ENCODE measurements around the gene POLA2. TPM values are rescaled to one million over a fixed set of nuclear protein-coding genes. Genes with fewer than 3 reads are reported as not detected.

Gene POLA2
- total RNA-seq, 1 donor from 2014 or later, result 3.2 TPM

GRCh38 chr11:65307298-65308229 lies 45.8 kb downstream of the POLA2 start:
- no peak for DNase-seq (ENCODE audit: low read depth)

GRCh38 chr11:65308281-65308891 lies 46.6 kb downstream of the POLA2 start:
- no peak for DNase-seq (ENCODE audit: low read depth)

DNA sequence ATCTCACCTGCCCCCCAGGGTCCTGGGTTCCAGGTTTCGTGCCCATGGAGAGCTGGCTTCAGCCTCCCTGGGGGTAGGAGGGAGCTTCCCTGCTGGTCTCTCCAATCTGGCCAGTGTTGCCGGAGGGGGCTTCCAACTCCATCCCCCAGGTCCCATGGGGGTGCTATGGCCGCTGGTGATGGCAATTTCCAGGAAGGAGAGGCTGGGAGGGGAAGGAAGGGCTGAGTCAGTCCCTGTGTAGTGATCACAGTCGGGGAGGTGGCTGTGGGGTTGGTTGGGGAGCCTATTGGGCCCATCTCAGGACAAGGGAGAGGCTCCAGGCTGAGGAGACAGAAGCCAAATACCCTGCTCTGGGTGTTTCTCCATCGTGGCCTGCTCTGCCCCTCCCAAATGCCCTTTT lies 47.2 kb downstream of the POLA2 start:
- DNase-seq (ENCODE audit: low read depth), result no peak

DNA sequence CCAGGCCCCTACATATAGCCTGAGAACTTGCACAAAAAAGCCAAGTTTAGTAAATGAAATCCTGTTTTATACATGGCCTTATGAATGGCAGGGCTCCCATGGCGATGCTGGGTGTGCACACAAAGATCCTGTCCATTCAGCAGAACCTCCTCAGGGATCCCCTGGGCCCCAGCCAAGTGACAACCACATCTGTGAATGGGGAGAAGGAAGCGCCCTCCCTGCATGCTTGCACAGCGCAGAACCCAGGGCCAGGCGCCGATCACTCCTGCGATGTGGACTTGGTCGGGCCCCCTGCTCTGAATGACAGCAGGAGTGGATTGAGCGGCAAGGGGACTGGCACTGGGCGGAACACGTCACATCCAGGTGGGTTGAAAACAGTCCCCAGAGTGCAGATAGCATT lies 48.5 kb downstream of the POLA2 start:
- DNase-seq (ENCODE audit: low read depth), result no peak

- peak; percentile 68 for DNase-seq (ENCODE audit: low read depth)
Measured at GRCh38 chr11:65310736-65311135, 49.0 kb downstream of the POLA2 start.

DNA sequence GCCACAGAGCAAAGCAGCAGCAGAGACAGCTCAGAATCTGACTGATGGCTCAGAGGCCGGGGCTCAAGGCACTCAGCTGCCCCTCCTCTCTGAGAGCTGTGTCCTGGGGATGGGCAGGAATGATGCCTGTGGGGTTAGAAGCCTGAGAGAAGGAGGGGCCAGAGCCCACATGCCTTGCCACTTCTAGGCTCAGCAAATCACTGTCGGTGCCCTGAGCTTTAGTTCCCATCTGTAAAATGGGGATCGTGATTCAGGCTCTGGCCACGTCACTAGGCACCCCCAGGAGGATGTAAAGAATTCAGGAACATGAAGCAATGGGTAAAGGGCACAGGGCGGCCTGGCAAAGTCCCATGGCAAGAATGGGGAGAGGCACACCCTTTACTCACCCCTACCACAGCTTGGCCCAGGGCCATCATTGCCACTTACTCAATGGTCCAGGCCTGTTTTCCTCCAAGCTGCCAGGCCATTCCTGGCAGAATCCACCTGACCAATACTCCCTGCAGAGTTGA lies 49.5 kb downstream of the POLA2 start:
- DNase-seq (ENCODE audit: low read depth), result peak; percentile 78

DNA sequence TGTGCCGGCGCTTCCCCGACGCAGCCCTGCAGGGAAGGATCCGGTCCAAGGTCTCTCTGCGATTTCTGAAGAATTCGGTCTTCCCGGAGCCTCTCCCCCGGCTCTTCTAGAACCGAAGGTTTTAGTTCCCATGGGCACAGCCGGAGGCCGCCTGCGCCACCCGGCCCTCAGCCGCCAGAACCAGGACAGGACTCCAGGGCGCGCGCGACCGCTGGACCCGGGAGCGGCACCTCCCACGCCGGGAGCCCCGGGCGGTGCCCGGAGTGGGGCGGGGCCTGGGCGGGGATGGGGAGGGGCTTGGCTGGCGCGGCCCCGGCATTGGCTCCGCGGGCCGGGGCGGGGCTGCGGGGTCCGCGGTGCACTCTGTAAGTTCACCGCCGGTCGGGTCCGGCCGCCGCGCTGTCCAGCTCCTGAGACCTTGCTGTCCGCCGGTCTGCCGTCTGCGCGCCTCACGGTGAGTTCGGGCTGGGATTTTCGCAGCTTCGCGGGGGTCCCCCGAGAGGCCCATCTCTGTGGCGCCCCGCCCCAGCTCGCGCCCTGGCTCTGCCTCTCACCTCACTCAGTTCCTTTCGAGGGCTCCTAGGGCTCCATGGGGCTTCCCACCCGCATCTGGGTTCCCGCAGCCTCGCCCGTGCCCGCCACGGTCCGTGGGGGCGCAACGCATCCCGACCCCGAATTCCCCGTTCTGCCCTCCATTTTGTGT lies 52.9 kb downstream of the POLA2 start, which contains the start of gene CDC42EP2:
Gene CDC42EP2, plus strand, starts transcription at position 366 of the 703 bp plus-strand sequence. CDS start 6,033 bp downstream, outside the sequence.
- DNase-seq (ENCODE audit: low read depth), result peak; percentile 90

DNA sequence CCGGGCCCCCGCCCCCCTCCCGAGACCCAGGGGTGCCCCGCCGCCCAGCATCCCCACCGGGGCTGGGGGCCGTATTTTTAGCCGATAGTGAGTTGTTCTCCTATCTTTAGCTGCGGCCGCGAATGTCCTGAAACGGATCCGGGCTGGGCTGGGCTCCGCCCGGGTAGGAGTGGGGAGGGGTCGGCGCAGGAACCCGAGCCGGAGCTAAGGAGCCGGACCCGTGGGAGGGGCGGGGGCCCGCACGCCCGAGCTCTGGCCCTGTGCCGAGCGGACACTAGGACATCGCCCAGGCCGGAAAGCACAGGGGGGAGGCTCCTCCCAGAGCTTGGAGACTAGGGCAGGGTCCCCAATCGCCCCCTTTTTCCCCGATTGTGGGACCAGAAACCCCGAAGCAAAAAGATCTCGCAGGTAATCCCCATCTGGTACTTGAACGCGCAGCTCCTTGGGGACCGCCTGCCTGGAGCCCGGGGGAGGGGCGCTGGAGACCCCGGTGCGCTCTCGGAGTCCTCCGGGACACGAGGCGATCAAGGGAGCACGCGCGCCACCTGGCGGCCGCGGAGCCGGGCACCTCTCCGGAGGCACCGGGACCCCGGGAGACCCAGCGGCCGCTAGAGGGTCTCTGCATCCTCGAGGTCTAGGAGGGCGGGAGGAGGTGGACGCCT lies 53.6 kb downstream of the POLA2 start:
- DNase-seq (ENCODE audit: low read depth), result peak; percentile 88

GRCh38 chr11:65315866-65316226 lies 54.1 kb downstream of the POLA2 start:
- no peak for DNase-seq (ENCODE audit: low read depth)

DNA sequence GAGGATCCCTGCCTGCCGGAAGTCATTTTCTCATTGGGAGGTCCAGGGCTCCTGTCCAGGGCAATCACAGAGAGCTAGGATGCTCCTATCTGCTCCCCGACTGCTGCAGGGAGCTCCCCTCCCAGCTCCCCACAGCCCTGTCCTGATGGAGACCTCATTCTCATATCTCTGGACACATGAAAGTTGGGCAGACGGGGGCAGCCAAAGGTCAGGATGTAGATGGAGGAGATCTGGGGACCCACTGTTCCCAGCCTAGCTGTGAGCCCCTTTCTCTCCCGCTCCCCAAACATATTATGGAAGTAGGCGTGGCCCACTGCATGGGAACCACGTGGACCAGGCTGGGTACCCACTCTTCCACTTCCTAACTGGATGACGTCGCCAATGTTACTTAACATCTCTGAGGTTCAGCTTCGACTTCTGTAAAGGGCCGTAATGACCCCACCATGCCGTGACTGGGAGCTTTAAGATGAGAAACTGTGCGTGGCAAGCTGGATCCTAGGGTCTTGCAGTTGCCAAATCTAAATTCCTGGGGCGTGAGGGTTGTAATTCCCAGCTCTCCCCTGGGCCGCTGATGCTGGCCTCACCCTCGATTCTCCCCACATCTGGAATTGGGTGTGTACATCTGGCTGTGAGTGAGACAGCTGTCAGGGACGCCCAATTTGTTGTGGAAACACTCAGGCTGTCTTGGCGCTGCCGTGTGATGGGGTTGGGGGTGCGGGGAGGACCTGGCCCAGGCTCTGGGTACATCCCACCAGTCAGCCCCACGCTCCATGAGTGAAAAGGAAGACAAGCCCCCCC lies 54.7 kb downstream of the POLA2 start:
- peak; percentile 81 for DNase-seq (ENCODE audit: low read depth)

GRCh38 chr11:65317025-65317786 lies 55.4 kb downstream of the POLA2 start:
- DNase-seq (ENCODE audit: low read depth), result peak; percentile 59

GRCh38 chr11:65320386-65321075 lies 58.8 kb downstream of the POLA2 start:
- no peak for DNase-seq (ENCODE audit: low read depth)

- no peak for DNase-seq (ENCODE audit: low read depth)
Measured at GRCh38 chr11:65321076-65321475, 59.3 kb downstream of the POLA2 start.

GRCh38 chr11:65321828-65322485 lies 60.2 kb downstream of the POLA2 start:
- no peak for DNase-seq (ENCODE audit: low read depth)

DNA sequence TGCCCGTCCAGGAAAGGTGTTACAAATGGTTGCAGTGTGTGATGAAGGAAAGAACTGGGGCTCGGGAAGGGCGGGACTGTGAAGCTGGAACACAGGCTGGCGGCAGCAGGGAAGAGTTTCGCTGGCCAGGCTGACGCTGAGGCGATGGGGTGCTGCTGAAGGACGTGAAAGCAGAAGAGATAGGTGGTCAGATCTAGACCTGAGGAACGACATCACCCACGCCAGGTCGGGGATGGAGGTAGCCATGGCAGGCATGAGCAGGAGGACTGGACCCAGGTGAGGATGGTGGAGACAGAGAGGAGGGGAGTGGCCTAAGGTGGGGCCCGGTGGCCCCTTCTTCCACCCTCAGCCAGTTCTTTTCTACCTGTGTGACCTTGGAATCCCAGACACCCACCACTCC lies 62.1 kb downstream of the POLA2 start:
- no peak for DNase-seq (ENCODE audit: low read depth)

DNA sequence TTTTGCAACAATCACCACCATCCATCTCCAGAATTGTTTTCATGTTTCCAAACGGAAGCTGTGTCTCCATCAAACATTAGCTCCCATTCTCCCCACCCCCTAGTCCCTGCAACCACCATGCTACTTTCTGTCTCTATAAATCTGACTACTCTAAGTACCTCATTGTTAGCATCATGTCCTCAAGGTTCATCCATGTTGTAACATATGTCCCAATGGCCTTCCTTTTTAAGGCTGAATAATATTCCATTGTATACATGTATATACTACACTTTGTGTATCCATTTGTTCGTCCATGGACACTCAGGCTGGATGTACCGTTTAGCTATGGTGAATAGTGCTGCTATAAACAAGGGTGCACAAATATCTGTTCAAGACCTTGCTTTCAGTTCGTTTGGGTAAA lies 63.7 kb downstream of the POLA2 start:
- no peak for DNase-seq (ENCODE audit: low read depth)

DNA sequence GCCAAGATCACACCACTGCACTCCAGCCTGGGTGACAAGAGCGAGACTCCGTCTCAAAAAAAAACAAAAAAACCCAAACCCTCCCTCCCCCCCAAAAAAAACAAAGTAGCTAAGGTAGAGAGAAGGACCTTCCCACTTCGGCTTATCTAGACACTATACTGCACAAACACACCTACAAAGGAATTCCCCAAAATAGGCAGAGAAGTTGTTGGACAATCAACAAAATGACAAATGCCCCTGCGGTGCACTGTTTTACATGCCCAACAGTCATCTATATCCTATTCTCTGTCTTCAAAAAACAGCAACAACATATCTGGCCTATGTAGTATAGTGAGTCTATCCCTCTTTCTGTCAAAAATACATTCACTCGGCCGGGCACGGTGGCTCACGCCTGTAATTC lies 65.3 kb downstream of the POLA2 start:
- no peak for DNase-seq (ENCODE audit: low read depth)

DNA sequence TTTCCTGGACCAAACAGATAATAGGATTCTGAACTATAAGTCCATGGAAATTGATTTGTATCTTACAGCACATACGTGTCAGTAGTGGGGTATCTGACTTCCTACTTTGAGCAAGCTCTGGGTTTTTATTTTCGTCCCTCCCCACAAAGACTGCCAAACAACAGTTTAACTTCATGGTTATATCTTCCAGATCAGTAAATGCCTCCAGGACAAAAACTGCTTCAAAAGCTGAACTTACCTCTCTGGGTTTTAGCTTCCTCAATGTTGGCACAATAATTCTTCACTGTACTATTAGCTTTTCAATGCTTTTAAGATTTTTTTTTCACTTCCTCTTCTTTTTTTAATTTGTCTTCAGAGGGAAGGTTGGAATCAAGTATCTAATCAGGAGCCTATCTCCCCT lies 67.7 kb downstream of the POLA2 start:
- DNase-seq (ENCODE audit: low read depth), result no peak

Data from myocyte (in vitro differentiated cells).